WTC11 (cell line): ENCODE data around the gene EYS. TPM values are rescaled to one million over a fixed set of nuclear protein-coding genes. Genes with fewer than 3 reads are reported as not detected.
A peak's percentile ranks its signal among the peaks of the same experiment; 100 is the strongest.

ENCODE experiments used
- ATAC-seq: fragments of 200-7000 bp; cut with Tn5 transposase; 2 replicates; pipeline ENCODE4 v1.10.0; 2021; ENCODE audit warnings: mild to moderate bottlenecking, moderate library complexity
- CTCF ChIA-PET: fragments of 300-600 bp; sonication (Branson Sonifier 250); formaldehyde crosslinking; loops from one replicate; lab custom pipeline; 2021; ENCODE audit warnings: antibody characterized with exemption; lab: Charles Lee
- POLR2A ChIA-PET: fragments of 350-600 bp; sonication (Branson Sonifier 250); formaldehyde crosslinking; loops from one replicate; lab custom pipeline; 2021; ENCODE audit warnings: antibody characterized with exemption; lab: Charles Lee
- DNase-seq: peaks from one replicate; pipeline ENCODE4 v3.0.0; 2021; ENCODE audit warnings: low spot score
- H3K27ac Mint-ChIP-seq: 2 replicates; pipeline ENCODE4 v1.8.0; 2021; ENCODE audit warnings: mixed read lengths
- H3K27me3 Mint-ChIP-seq: 2 replicates; pipeline ENCODE4 v1.8.0; 2021; ENCODE audit warnings: low read depth, mild to moderate bottlenecking, moderate library complexity, mixed read lengths
- H3K36me3 Mint-ChIP-seq: 2 replicates; pipeline ENCODE4 v1.8.0; 2021; ENCODE audit warnings: mixed read lengths
- H3K4me1 Mint-ChIP-seq: 2 replicates; pipeline ENCODE4 v1.8.0; 2022; ENCODE audit warnings: mixed read lengths
- H3K4me3 Mint-ChIP-seq: 2 replicates; pipeline ENCODE4 v1.8.0; 2021; ENCODE audit warnings: mild to moderate bottlenecking, moderate library complexity, mixed read lengths
- H3K9me3 Mint-ChIP-seq: 2 replicates; pipeline ENCODE4 v1.8.0; 2021; ENCODE audit warnings: mixed read lengths
- AR ChIP-seq: fragments of 250-450 bp; sonication (Bioruptor Pico); IDR thresholded peaks from 2 replicates; pipeline ENCODE4 v1.9.0; 2021; ENCODE audit warnings: mild to moderate bottlenecking
- CBFB ChIP-seq: sonication (generic); formaldehyde crosslinking; IDR thresholded peaks from 2 replicates; pipeline ENCODE4 v1.8.1; 2022; ENCODE audit warnings: mild to moderate bottlenecking, low read depth, missing genetic modification reagents
- E2F1 ChIP-seq: sonication (generic); formaldehyde crosslinking; IDR thresholded peaks from 2 replicates; pipeline ENCODE4 v1.8.0; 2022; ENCODE audit warnings: mild to moderate bottlenecking, missing genetic modification reagents
- E2F5 ChIP-seq: sonication (generic); formaldehyde crosslinking; IDR thresholded peaks from 2 replicates; pipeline ENCODE4 v1.8.1; 2022; ENCODE audit warnings: mild to moderate bottlenecking, moderate library complexity, missing genetic modification reagents
- ELF4 ChIP-seq: sonication (generic); formaldehyde crosslinking; IDR thresholded peaks from 2 replicates; pipeline ENCODE4 v1.8.1; 2022; ENCODE audit warnings: low read depth, mild to moderate bottlenecking, moderate library complexity, missing genetic modification reagents
- EMX1 ChIP-seq: fragments of 250-450 bp; sonication (Bioruptor Pico); IDR thresholded peaks from 2 replicates; pipeline ENCODE4 v1.8.0; 2021; ENCODE audit warnings: mild to moderate bottlenecking
- ESRRA ChIP-seq: sonication (generic); formaldehyde crosslinking; IDR thresholded peaks from 2 replicates; pipeline ENCODE4 v1.8.1; 2022; ENCODE audit warnings: mild to moderate bottlenecking, missing genetic modification reagents, borderline replicate concordance
- GRHL2 ChIP-seq: fragments of 250-450 bp; sonication (Bioruptor Pico); IDR thresholded peaks from 2 replicates; pipeline ENCODE4 v1.8.0; 2022; ENCODE audit warnings: mild to moderate bottlenecking, moderate library complexity; ENCODE audit not compliant: insufficient replicate concordance, severe bottlenecking
- GTF2I ChIP-seq: fragments of 250-450 bp; sonication (Bioruptor Pico); conservative IDR thresholded peaks from 2 replicates; pipeline ENCODE4 v1.4.0; 2021; ENCODE audit warnings: mild to moderate bottlenecking
- HMGA2 ChIP-seq: fragments of 250-450 bp; sonication (Bioruptor Pico); IDR thresholded peaks from 2 replicates; pipeline ENCODE4 v1.4.0; 2021; ENCODE audit warnings: mild to moderate bottlenecking, moderate library complexity
- MAX ChIP-seq: sonication (generic); formaldehyde crosslinking; IDR thresholded peaks from 2 replicates; pipeline ENCODE4 v1.8.0; 2022; ENCODE audit warnings: mild to moderate bottlenecking, missing genetic modification reagents
- NFE2L1 ChIP-seq: sonication (generic); formaldehyde crosslinking; IDR thresholded peaks from 2 replicates; pipeline ENCODE4 v1.8.1; 2023; ENCODE audit warnings: missing genetic modification reagents
- SOX15 ChIP-seq: fragments of 250-450 bp; sonication (Bioruptor Pico); IDR thresholded peaks from 2 replicates; pipeline ENCODE4 v1.9.0; 2021; ENCODE audit warnings: mild to moderate bottlenecking
- TCF7 ChIP-seq: sonication (generic); formaldehyde crosslinking; IDR thresholded peaks from 2 replicates; pipeline ENCODE4 v1.8.0; 2022; ENCODE audit warnings: mild to moderate bottlenecking, low read depth, missing genetic modification reagents, moderate library complexity
- ZNF423 ChIP-seq: fragments of 250-450 bp; sonication (Bioruptor Pico); IDR thresholded peaks from 2 replicates; pipeline ENCODE4 v2.1.2; 2022; ENCODE audit warnings: mild to moderate bottlenecking, moderate library complexity
- ZNF532 ChIP-seq: fragments of 250-450 bp; sonication (Bioruptor Pico); IDR thresholded peaks from 2 replicates; pipeline ENCODE4 v1.9.0; 2021; ENCODE audit warnings: mild to moderate bottlenecking, borderline replicate concordance
- total RNA-seq: library from RNA; stranded (reverse); gene quantifications from 3 replicates; pipeline ENCODE4 v1.2.3, GENCODE V29; 2021
- TF ChIP-seq, protein P1 (sequence below): sonication (generic); formaldehyde crosslinking; IDR thresholded peaks from 2 replicates; pipeline ENCODE4 v1.8.0; 2022; ENCODE audit warnings: mild to moderate bottlenecking, missing genetic modification reagents

EYS gene
- total RNA-seq, 1 experiment from 2014 or later = not detected

GRCh38 chr6:65566117-65566516 lies 140.9 kb downstream of the EYS start:
- Mint-ChIP-seq H3K27me3 (no peaks in the 10 kb centered on the region), H3K4me1 (peaks cover 29% of the 10 kb centered on the region), H3K36me3 (peaks cover 31% of the 10 kb centered on the region), H3K4me3 (no peak overlapping the region), H3K9me3 (peaks cover 53% of the 10 kb centered on the region), H3K27ac (no peak overlapping the region)
- no peak for DNase-seq
- TF ChIP-seq ESRRA = no peak
- POLR2A ChIA-PET = no interaction called here
- ATAC-seq = peak; percentile 76
- CTCF ChIA-PET = no interaction called here

DNA sequence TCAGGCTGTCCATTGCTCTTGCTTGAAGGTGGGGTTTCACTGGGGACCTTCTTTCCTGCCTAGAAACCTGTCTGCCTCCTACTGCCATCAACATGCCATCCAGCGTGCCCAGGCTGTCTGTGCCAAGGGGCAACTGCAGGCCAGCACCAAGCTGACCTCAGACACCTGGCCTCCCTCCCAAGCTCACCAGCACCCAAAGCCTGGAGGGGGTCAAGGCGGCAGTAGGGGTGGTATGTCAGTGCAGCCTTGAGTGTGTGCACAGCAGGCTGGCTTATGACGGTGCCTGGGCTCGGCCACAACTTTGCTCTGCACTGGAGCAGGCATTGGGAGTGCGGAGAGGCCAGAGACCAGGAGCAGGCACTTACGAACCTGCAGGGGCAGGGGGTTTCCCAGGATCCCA lies 149.0 kb downstream of the EYS start:
- ATAC-seq (no peak), DNase-seq (no peak)
- no peak for TF ChIP-seq MAX (CRISPR knock-in tag)
- TF ChIP-seq EMX1 (CRISPR knock-in tag) = no peak
- no peak for TF ChIP-seq E2F1 (CRISPR knock-in tag)
- no peak for TF ChIP-seq ZNF532
- TF ChIP-seq NFE2L1 (CRISPR knock-in tag) = no peak
- no peak for TF ChIP-seq AR (CRISPR knock-in tag)
- no peak for TF ChIP-seq HMGA2 (CRISPR knock-in tag)
- Mint-ChIP-seq H3K4me1 (no peaks in the 10 kb centered on the region), H3K27ac (no peak overlapping the region), H3K4me3 (no peak overlapping the region), H3K27me3 (no peaks in the 10 kb centered on the region), H3K9me3 (peaks cover 31% of the 10 kb centered on the region), H3K36me3 (peaks cover 6% of the 10 kb centered on the region)
- ChIA-PET CTCF (no interaction called here), POLR2A (no interaction called here)

DNA sequence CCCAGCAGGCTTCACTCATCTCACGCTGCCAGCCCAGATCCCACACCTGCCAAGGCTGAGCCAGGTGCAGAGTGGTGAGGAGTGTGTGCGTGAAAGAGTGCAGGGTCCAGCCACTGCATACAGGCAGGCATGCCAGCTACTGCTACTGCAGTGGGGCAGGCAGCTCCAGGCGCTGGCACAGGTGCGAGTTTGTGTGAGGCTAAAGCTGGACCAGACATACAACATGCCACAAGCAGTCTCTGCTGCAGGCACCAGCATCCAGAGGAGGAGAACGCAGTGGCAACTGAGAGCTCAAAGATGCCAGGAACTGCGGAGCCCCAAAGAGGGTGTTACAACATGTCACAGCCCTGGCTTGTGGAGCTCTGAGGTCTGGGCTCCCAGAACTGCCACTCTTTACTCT lies 149.8 kb downstream of the EYS start:
- CTCF ChIA-PET = no interaction called here
- H3K36me3 Mint-ChIP-seq = peaks cover 8% of the 10 kb centered on the region
- no peak for TF ChIP-seq GTF2I (CRISPR knock-in tag)
- TF ChIP-seq E2F5 = no peak
- no peak for TF ChIP-seq ZNF532
- no peak for TF ChIP-seq SOX15 (CRISPR knock-in tag)
- TF ChIP-seq ELF4 = no peak
- no peak for TF ChIP-seq ZNF423
- TF ChIP-seq CBFB (CRISPR knock-in tag) = no peak
- TF ChIP-seq GRHL2 = no peak
- no peak for TF ChIP-seq TCF7 (CRISPR knock-in tag)
- TF ChIP-seq, protein P1, sequence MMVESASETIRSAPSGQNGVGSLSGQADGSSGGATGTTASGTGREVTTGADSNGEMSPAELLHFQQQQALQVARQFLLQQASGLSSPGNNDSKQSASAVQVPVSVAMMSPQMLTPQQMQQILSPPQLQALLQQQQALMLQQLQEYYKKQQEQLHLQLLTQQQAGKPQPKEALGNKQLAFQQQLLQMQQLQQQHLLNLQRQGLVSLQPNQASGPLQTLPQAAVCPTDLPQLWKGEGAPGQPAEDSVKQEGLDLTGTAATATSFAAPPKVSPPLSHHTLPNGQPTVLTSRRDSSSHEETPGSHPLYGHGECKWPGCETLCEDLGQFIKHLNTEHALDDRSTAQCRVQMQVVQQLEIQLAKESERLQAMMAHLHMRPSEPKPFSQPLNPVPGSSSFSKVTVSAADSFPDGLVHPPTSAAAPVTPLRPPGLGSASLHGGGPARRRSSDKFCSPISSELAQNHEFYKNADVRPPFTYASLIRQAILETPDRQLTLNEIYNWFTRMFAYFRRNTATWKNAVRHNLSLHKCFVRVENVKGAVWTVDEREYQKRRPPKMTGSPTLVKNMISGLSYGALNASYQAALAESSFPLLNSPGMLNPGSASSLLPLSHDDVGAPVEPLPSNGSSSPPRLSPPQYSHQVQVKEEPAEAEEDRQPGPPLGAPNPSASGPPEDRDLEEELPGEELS (CRISPR knock-in tag) = no peak

More for the DNA sequence above, 149.8 kb downstream of the EYS start:
- Mint-ChIP-seq H3K27ac (no peak overlapping the region), H3K4me3 (no peak overlapping the region), H3K9me3 (peaks cover 32% of the 10 kb centered on the region), H3K4me1 (no peaks in the 10 kb centered on the region), H3K27me3 (no peaks in the 10 kb centered on the region)
- DNase-seq = no peak
- ATAC-seq = no peak
- POLR2A ChIA-PET = no interaction called here
